ENCODE data around the gene DUSP12. TPM values are rescaled to one million over a fixed set of nuclear protein-coding genes. Genes with fewer than 3 reads are reported as not detected.

DUSP12 gene
- total RNA-seq, 1 experiment from 2014 or later = 23.6 TPM

DNA sequence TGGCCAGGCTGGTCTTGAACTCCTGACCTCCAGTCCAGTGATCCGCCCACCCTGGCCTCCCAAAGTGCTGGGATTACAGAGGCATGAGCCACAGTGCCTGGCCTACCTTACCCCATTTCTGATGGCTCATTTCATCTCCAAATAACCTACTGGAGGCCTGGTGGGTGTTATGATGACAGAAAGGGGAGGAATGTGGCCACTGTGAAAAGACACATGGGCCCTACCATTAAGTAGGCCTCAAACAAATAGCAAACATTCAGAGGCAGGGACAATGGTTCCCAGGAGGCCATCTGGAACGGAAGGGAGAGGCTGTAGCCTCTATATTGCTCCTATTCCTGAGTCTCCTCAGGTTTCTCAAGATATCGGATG lies 43.5 kb upstream of the DUSP12 start:
- Histone ChIP-seq H3K36me3 (ENCODE audit: low read depth) (no peaks in the 10 kb centered on the region), H3K27ac (no peak overlapping the region), H3K4me2 (no peak overlapping the region), H3K79me2 (ENCODE audit: low read depth) (no peaks in the 10 kb centered on the region), H3K4me1 (replicated peaks; ENCODE audit: insufficient read depth) (0 out of 2 replicates have a peak, but pooled peaks cover 4% of the 10 kb centered on the region), H3K9me2 (ENCODE audit: insufficient read depth) (no peaks in the 10 kb centered on the region), H3K27me3 (ENCODE audit: insufficient read depth, low read depth) (no peaks in the 10 kb centered on the region), H3K4me3 (no peak overlapping the region), H3F3A (ENCODE audit: insufficient read depth, low read depth) (no peaks in the 10 kb centered on the region), H2AFZ (no peak overlapping the region), H3K9me3 (ENCODE audit: insufficient read depth, low read depth) (no peaks in the 10 kb centered on the region), H4K20me1 (ENCODE audit: insufficient read depth) (no peaks in the 10 kb centered on the region)
- no TSS peak for BruUV-seq (replicated peaks)
- intact Hi-C loops (cut with micrococcal nuclease; ENCODE audit: unreplicated experiment) = no loop called here
- POLR2A ChIA-PET (ENCODE audit: unreplicated experiment) = no interaction called here
- CTCF ChIA-PET = no interaction called here
- no peak for TF ChIP-seq CTCF (conservative IDR thresholded peaks at IDR 0.05)
- TF ChIP-seq EZH2 (IDR thresholded peaks at IDR 0.05; ENCODE audit: low read depth) = no peak
- no peak for DNase-seq

DNA sequence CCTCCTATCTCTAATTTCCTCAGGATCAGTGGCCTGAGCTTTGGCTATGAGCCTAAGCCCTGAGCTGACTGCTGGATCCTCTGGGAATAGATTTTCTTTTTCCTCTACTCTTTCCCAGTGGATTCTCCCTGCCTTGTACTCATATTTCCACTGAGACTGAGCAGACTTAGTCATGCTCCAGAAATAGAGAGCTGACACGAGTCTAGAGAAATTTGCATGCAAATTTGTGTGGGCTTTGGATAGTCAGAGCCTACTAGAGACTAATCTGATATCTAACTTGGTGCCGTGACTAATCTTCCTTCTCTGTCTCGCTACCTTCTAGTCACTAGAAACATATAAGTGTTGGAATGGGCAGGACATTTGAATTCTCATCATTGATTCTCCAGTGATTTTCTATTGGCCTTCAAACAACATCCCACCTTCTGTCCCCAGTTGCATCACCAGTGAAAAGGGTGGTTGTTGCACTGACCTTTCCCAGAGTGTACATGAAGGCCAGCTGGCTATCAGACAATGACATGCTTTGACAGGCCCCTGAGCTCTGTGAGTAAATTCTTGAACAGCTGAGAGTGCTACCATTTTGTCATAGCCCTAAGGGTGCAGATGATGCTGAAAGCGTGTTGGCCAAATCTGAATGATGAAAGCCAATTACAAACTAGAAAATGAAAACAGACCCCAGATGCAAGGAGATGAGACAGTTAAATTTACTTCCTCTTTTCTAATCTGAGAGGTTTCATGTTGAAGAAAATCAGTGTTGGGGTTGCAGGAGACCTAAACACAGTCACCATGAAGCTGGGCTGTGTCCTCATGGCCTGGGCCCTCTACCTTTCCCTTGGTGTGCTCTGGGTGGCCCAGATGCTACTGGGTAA lies 42.9 kb upstream of the DUSP12 start, which contains the start of gene FCRLA:
TSS of gene FCRLA (plus strand) at position 748 of the 866 bp plus-strand sequence. CDS start at position 784, 36 bp downstream.
- no peak for DNase-seq
- no peaks in the 10 kb centered on the region for H3K79me2 ChIP-seq (ENCODE audit: low read depth)
- no peaks in the 10 kb centered on the region for H3K9me3 ChIP-seq (ENCODE audit: insufficient read depth, low read depth)
- H4K20me1 ChIP-seq (ENCODE audit: insufficient read depth) = no peaks in the 10 kb centered on the region
- no TSS peak for BruUV-seq (replicated peaks)
- no peak within 1 kb of the TSS for H3K27ac ChIP-seq
- ChIA-PET CTCF (no interaction called here), POLR2A (ENCODE audit: unreplicated experiment) (no interaction called here)
- TF ChIP-seq EZH2 (IDR thresholded peaks at IDR 0.05; ENCODE audit: low read depth) = no peak
- no peak for TF ChIP-seq CTCF (conservative IDR thresholded peaks at IDR 0.05)
- H3K4me1 ChIP-seq (replicated peaks; ENCODE audit: insufficient read depth) = 0 out of 2 replicates have a peak, but pooled peaks cover 4% of the 10 kb centered on the region
- no peak within 1 kb of the TSS; the same call in 1 of the 2 replicates for H2AFZ ChIP-seq
- no peaks in the 10 kb centered on the region for H3F3A ChIP-seq (ENCODE audit: insufficient read depth, low read depth)
- no peaks in the 10 kb centered on the region for H3K9me2 ChIP-seq (ENCODE audit: insufficient read depth)
- no peaks in the 10 kb centered on the region for H3K36me3 ChIP-seq (ENCODE audit: low read depth)
- no peaks in the 10 kb centered on the region for H3K27me3 ChIP-seq (ENCODE audit: insufficient read depth, low read depth)
- H3K4me2 ChIP-seq = no peak within 1 kb of the TSS
- intact Hi-C loops (cut with micrococcal nuclease; ENCODE audit: unreplicated experiment) = no loop called here
- H3K4me3 ChIP-seq = no peak within 1 kb of the TSS

DNA sequence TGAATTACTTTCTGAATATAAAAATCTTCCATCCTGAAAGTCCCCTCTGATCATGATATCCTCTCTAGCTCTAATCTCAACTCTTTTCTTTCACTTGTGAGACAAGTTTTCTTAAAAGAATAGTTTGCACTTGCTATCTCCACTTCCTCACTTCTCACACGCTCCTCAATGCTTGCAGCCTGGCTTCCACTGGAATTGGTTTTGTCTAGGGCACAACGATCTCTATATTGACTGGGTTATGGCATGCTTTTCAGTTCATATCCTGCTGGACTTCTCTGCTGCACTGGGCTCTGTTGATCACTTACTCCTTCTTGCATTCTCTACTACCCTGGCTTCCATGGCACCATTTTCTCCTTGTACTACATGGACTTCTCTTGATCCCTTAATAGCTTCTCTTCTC lies 42.1 kb upstream of the DUSP12 start:
- POLR2A ChIA-PET (ENCODE audit: unreplicated experiment) = no interaction called here
- no peaks in the 10 kb centered on the region for H3K79me2 ChIP-seq (ENCODE audit: low read depth)
- no peaks in the 10 kb centered on the region for H3F3A ChIP-seq (ENCODE audit: insufficient read depth, low read depth)
- H3K9me3 ChIP-seq (ENCODE audit: insufficient read depth, low read depth) = no peaks in the 10 kb centered on the region
- H2AFZ ChIP-seq = no peak overlapping the region; the same call in 1 of the 2 replicates
- no TSS peak for BruUV-seq (replicated peaks)
- CTCF ChIA-PET = no interaction called here
- H3K4me3 ChIP-seq = no peak overlapping the region
- H3K27ac ChIP-seq = no peak overlapping the region
- no peak for DNase-seq
- H3K4me2 ChIP-seq = no peak overlapping the region
- intact Hi-C loops (cut with micrococcal nuclease; ENCODE audit: unreplicated experiment) = no loop called here
- TF ChIP-seq CTCF (conservative IDR thresholded peaks at IDR 0.05) (no peak), EZH2 (IDR thresholded peaks at IDR 0.05; ENCODE audit: low read depth) (no peak)
- H3K4me1 ChIP-seq (replicated peaks; ENCODE audit: insufficient read depth) = 0 out of 2 replicates have a peak, but pooled peaks cover 4% of the 10 kb centered on the region
- no peaks in the 10 kb centered on the region for H3K36me3 ChIP-seq (ENCODE audit: low read depth)
- H3K27me3 ChIP-seq (ENCODE audit: insufficient read depth, low read depth) = no peaks in the 10 kb centered on the region
- no peaks in the 10 kb centered on the region for H3K9me2 ChIP-seq (ENCODE audit: insufficient read depth)
- no peaks in the 10 kb centered on the region for H4K20me1 ChIP-seq (ENCODE audit: insufficient read depth)

All from PC-9 (cell line).